Endothelial cell of umbilical vein (primary cell): ENCODE data around the gene H3-3A. TPM values are rescaled to one million over a fixed set of nuclear protein-coding genes. Genes with fewer than 3 reads are reported as not detected.

Experiments used
- BruUV-seq: library from RNA; stranded (reverse); fragments of 400-500 nt; replicated peaks from 2 replicates; lab custom pipeline; 2021; lab: Mats Ljungman, UMichigan
- CTCF ChIA-PET: fragments of 300-600, 350-600 bp; sonication (Branson Sonifier 250); formaldehyde crosslinking; loops from one replicate; lab custom pipeline; 2021; ENCODE audit warnings: antibody characterized with exemption, inconsistent platforms; lab: Charles Lee
- POLR2A ChIA-PET: fragments of 300-600, 350-600 bp; sonication (Branson Sonifier 250); formaldehyde crosslinking; loops from one replicate; lab custom pipeline; 2021; ENCODE audit warnings: antibody characterized with exemption, inconsistent platforms; lab: Charles Lee
- DNase-seq: peaks from one replicate; pipeline ENCODE4 v3.0.0-alpha.2; 2011; ENCODE audit warnings: low read depth, low spot score
- FAIRE-seq: peaks from 2 replicates; lab custom pipeline; 2011; peaks lifted over from hg19 to GRCh38; lab: Jason Lieb, UNC
- H2AFZ ChIP-seq: 2 replicates; pipeline ENCODE4 v1.6.0; 2012; ENCODE audit warnings: low read depth, low read length, control low read depth, inconsistent platforms
- H3K27ac ChIP-seq: 2 replicates; pipeline ENCODE4 v1.5.1; 2011; ENCODE audit warnings: low read depth, mild to moderate bottlenecking, control low read depth, low read length, moderate library complexity; ENCODE audit not compliant: insufficient read depth
- H3K27me3 ChIP-seq, 2 experiments: 2 replicates each; pipeline versions ENCODE4 v1.6.0 to v1.6.1; 2011; ENCODE audit warnings: low read length in 2 of 2, mixed read lengths in 1 of 2; ENCODE audit not compliant: control insufficient read depth in 2 of 2, insufficient read depth in 2 of 2
- H3K36me3 ChIP-seq, 2 experiments: 2 replicates in 1 of 2; 3 replicates in 1 of 2; pipeline ENCODE4 v1.5.1; 2011; ENCODE audit warnings: low read length in 2 of 2, mild to moderate bottlenecking in 1 of 2, moderate library complexity in 1 of 2; ENCODE audit not compliant: control insufficient read depth in 2 of 2, insufficient read depth in 2 of 2; ENCODE audit errors: extremely low read depth in 1 of 2
- H3K4me1 ChIP-seq: 3 replicates; pipeline ENCODE4 v1.5.1; 2011; ENCODE audit warnings: mild to moderate bottlenecking, low read length; ENCODE audit not compliant: control insufficient read depth, insufficient read depth; ENCODE audit errors: extremely low read depth
- H3K4me2 ChIP-seq: 2 replicates; pipeline ENCODE4 v1.6.1; 2011; ENCODE audit warnings: low read length, control low read depth, mixed read lengths; ENCODE audit not compliant: insufficient read depth
- H3K4me3 ChIP-seq, 3 experiments: fragments of 200-600 bp in 1 of 3; sonication (generic), shearing (Covaris generic) in 1 of 3; replicated peaks in 1 of 3; 2 replicates each; pipeline ENCODE4 v1.5.1; 2011 to 2016; ENCODE audit warnings: control low read depth in 3 of 3, low read length in 3 of 3, mild to moderate bottlenecking in 2 of 3, inconsistent platforms in 1 of 3, low read depth in 1 of 3, moderate library complexity in 1 of 3; ENCODE audit not compliant: insufficient read depth in 1 of 3
- H3K79me2 ChIP-seq: 2 replicates; pipeline ENCODE4 v1.6.0; 2012; ENCODE audit warnings: low read length, inconsistent platforms; ENCODE audit not compliant: control insufficient read depth, insufficient read depth
- H3K9ac ChIP-seq: replicated peaks from 2 replicates; pipeline ENCODE3; 2011; ENCODE audit warnings: low read length, control low read depth; ENCODE audit not compliant: insufficient read depth; ENCODE audit errors: extremely low read depth
- H3K9me1 ChIP-seq: replicated peaks from 3 replicates; pipeline ENCODE4 v1.6.0; 2011; ENCODE audit warnings: mild to moderate bottlenecking, low read length; ENCODE audit not compliant: control insufficient read depth, insufficient read depth; ENCODE audit errors: extremely low read depth
- H3K9me3 ChIP-seq: replicated peaks from 2 replicates; pipeline ENCODE4 v1.5.1; 2012; ENCODE audit warnings: low read length, inconsistent platforms; ENCODE audit not compliant: control insufficient read depth, insufficient read depth
- H4K20me1 ChIP-seq: replicated peaks from 2 replicates; pipeline ENCODE3; 2011; ENCODE audit warnings: mild to moderate bottlenecking, low read length; ENCODE audit not compliant: control insufficient read depth, insufficient read depth; ENCODE audit errors: extremely low read depth
- GATA2 ChIP-seq: IDR thresholded peaks from 2 replicates; pipeline ENCODE4 v1.7.0; 2011; ENCODE audit warnings: low read depth, mild to moderate bottlenecking, moderate library complexity, mixed read lengths, low read length; ENCODE audit not compliant: insufficient read length, insufficient read depth
- JUN ChIP-seq: IDR thresholded peaks from 2 replicates; pipeline ENCODE4 v1.6.1; 2011; ENCODE audit warnings: borderline replicate concordance, low read depth; ENCODE audit not compliant: insufficient read length, insufficient read depth
- MYC ChIP-seq: IDR thresholded peaks from one replicate; pipeline ENCODE4 v1.6.1; 2011; ENCODE audit warnings: mild to moderate bottlenecking, low read depth, low read length
- POLR2A ChIP-seq: IDR thresholded peaks from 2 replicates; pipeline ENCODE4 v1.6.1; 2012; ENCODE audit warnings: low read depth, mild to moderate bottlenecking, control low read depth, low read length
- dilution Hi-C: fragments of 300-500 bp; cut with MboI; formaldehyde crosslinking; loops from one replicate; pipeline ENCODE4 v1.15.0; 2019; ENCODE audit warnings: low sequenced_read_pairs; ENCODE audit not compliant: extremely low pct_ligation_motif_present
- intact Hi-C: fragments of 100-400 bp; cut with micrococcal nuclease; formaldehyde crosslinking; loops from one replicate; pipeline ENCODE4 v1.10.0; 2022
- polyA plus RNA-seq, 4 experiments: library from polyadenylated mRNA; depleted of rRNA in 3 of 4; stranded (reverse) in 3 of 4; unstranded in 1 of 4; fragments of >200 nt; gene quantifications; 2 replicates each; pipeline versions ENCODE4 v1.2.1 to v1.2.3, GENCODE V29; 2011 to 2012; ENCODE audit warnings: missing spikeins in 1 of 4
- total RNA-seq: library from RNA; stranded (reverse); gene quantifications from 2 replicates; pipeline ENCODE4 v1.2.3, GENCODE V29; 2021
- TF ChIP-seq, protein P1 (sequence below), 2 donors: IDR thresholded peaks; 1 replicate in 1 of 2; 2 replicates in 1 of 2; pipeline ENCODE4 v1.5.1; 2011; ENCODE audit warnings: low read length in 2 of 2, mild to moderate bottlenecking in 2 of 2, moderate library complexity in 2 of 2, control low read depth in 1 of 2, inconsistent platforms in 1 of 2, low read depth in 1 of 2; ENCODE audit not compliant: insufficient read depth in 1 of 2; ENCODE audit errors: extremely low read depth in 1 of 2
- TF ChIP-seq, protein P2 (sequence below): IDR thresholded peaks from 2 replicates; pipeline ENCODE4 v1.6.1; 2011; ENCODE audit not compliant: insufficient read depth, insufficient read length

H3-3A gene
- total and polyA plus RNA-seq, 2 donors (not counting 3 experiments of a cell fraction or from before 2014, with no cell fraction given) = 426 to 477 TPM

DNA sequence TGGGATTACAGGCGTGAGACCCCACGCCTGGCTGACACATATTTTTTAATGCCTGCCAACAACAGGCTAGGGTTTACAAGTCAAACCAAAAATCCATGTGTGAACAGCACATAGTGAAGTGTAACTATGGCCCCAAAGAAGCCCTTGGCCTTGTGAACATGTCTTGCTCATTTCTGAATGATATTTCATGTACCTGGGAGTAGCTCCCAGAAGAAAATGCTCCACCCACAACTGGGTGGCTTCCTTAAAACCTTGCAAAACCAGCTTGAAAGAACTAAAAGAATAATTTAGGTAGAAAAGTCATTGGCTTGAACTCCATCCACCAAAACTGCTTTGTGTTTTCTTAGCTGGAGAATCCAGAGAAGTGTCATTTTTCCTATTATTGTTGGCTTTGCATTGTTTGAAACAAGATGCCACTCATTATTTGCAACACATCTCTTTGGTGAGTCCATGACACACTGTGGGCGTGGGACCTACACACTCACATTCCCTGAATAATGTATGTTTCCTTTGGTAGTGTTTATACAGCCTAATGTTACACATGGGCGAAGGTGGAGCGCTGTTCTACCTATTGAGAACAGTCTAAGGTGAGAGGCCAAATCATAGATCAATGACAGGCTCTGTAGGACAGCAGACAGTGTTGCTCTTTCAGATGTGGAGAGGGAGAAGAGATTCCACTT lies 34.8 kb upstream of the H3-3A start:
- H3K79me2 ChIP-seq = no peaks in the 10 kb centered on the region
- intact Hi-C loops (no loop called here), dilution Hi-C loops (no loop called here)
- H3K4me2 ChIP-seq = no peak overlapping the region
- no peak overlapping the region for H3K9ac ChIP-seq
- H4K20me1 ChIP-seq = no peaks in the 10 kb centered on the region
- no peak overlapping the region for H3K27ac ChIP-seq
- POLR2A ChIA-PET = no interaction called here
- BruUV-seq = no TSS peak
- FAIRE-seq (no peak), DNase-seq (no peak)
- peaks cover 0 to 1% of the 10 kb centered on the region in 2 experiments for H3K27me3 ChIP-seq
- CTCF ChIA-PET = no interaction called here
- no peaks in the 10 kb centered on the region for H3K36me3 ChIP-seq
- no peaks in the 10 kb centered on the region for H3K9me1 ChIP-seq
- no peaks in the 10 kb centered on the region for H3K4me1 ChIP-seq
- TF ChIP-seq POLR2A (no peak), GATA2 (no peak), MYC (no peak), JUN (no peak)
- TF ChIP-seq, protein P1, sequence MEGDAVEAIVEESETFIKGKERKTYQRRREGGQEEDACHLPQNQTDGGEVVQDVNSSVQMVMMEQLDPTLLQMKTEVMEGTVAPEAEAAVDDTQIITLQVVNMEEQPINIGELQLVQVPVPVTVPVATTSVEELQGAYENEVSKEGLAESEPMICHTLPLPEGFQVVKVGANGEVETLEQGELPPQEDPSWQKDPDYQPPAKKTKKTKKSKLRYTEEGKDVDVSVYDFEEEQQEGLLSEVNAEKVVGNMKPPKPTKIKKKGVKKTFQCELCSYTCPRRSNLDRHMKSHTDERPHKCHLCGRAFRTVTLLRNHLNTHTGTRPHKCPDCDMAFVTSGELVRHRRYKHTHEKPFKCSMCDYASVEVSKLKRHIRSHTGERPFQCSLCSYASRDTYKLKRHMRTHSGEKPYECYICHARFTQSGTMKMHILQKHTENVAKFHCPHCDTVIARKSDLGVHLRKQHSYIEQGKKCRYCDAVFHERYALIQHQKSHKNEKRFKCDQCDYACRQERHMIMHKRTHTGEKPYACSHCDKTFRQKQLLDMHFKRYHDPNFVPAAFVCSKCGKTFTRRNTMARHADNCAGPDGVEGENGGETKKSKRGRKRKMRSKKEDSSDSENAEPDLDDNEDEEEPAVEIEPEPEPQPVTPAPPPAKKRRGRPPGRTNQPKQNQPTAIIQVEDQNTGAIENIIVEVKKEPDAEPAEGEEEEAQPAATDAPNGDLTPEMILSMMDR (IDR thresholded peaks at IDR 0.05; ENCODE audit: extremely low read depth in 1 of 2, insufficient read depth in 1 of 2, low read depth in 1 of 2, low read length in 2 of 2) = no peak
- TF ChIP-seq, protein P2, sequence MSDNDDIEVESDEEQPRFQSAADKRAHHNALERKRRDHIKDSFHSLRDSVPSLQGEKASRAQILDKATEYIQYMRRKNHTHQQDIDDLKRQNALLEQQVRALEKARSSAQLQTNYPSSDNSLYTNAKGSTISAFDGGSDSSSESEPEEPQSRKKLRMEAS = no peak
- no peaks in the 10 kb centered on the region for H3K9me3 ChIP-seq
- no peak overlapping the region for H3K4me3 ChIP-seq
- H2AFZ ChIP-seq = no peak overlapping the region
